HL-60 (cell line): ENCODE data around the gene PGS1.
A peak's percentile ranks its signal among the peaks of the same experiment; 100 is the strongest.

Experiments used
- DNase-seq, 2 experiments: peaks; one replicate each; pipeline ENCODE4 v3.0.0-alpha.2; 2010 to 2020; ENCODE audit warnings: low read depth in 1 of 2, low spot score in 1 of 2
- H3K27ac ChIP-seq: fragments of 250-450 bp; sonication (Bioruptor Pico); replicated peaks from 2 replicates; pipeline ENCODE4 v1.5.1; 2020; ENCODE audit warnings: mild to moderate bottlenecking, moderate library complexity
- H3K27me3 ChIP-seq: fragments of 250-450 bp; sonication (Bioruptor Pico); 2 replicates; pipeline ENCODE4 v1.5.1; 2021; ENCODE audit warnings: mild to moderate bottlenecking, moderate library complexity; ENCODE audit not compliant: insufficient read depth, poor library complexity, severe bottlenecking
- H3K4me3 ChIP-seq: replicated peaks from 2 replicates; pipeline ENCODE4 v1.5.1; 2011; ENCODE audit warnings: mild to moderate bottlenecking, control low read depth, low read length; ENCODE audit not compliant: insufficient read depth
- GABPA ChIP-seq: IDR thresholded peaks from 2 replicates; pipeline ENCODE4 v1.6.1; 2012; ENCODE audit warnings: low read depth
- POLR2AphosphoS5 ChIP-seq: IDR thresholded peaks from 2 replicates; pipeline ENCODE4 v1.6.1; 2012; ENCODE audit warnings: low read depth
- SPI1 ChIP-seq: IDR thresholded peaks from 2 replicates; pipeline ENCODE4 v1.6.1; 2012; ENCODE audit warnings: low read depth, mild to moderate bottlenecking, borderline replicate concordance
- TF ChIP-seq, protein P1 (sequence below): IDR thresholded peaks from 2 replicates; pipeline ENCODE4 v1.6.1; 2012; ENCODE audit warnings: low read depth; ENCODE audit not compliant: insufficient replicate concordance
- TF ChIP-seq, protein P2 (sequence below): IDR thresholded peaks from one replicate; pipeline ENCODE4 v1.5.1; 2011; ENCODE audit warnings: low read length, control low read depth, inconsistent platforms; ENCODE audit not compliant: insufficient read depth

The PGS1 gene

DNA sequence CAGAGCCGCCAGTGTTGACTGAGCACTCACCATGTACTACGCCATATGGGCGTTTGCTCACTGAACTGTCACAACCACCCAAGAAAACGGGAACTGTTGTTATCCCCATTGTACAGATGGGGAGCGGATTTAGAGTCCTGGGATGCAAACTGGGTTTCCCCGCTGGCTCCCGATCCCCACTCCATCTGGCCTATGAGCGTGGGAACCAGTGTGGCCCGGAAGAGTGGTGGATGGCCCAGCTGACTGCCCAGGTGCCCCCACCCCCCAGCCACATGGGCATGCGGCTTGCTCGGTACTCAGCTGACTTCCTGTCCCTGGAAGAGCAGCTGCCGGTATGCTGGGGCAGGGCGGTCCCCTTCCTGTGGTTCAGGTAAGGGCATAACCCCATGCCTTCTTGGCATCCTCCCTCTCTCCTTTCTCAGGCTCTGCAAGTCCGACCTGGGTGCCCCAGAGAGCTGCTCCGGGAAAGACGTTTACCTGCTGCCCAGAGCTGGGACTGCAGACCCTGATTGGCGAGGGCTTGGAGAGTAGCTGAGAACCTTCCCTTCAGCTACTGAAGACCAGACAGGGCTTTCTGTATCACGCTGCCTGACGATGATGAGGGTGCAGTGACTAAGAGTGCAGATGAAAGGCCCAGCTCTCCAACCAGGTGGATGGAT is 34.8 kb upstream of the PGS1 start:
- no peak overlapping the region; the same call in 1 of the 2 replicates for H3K27ac ChIP-seq
- H3K4me3 ChIP-seq: no peak overlapping the region
- peaks cover 10% of the 10 kb centered on the region for H3K27me3 ChIP-seq
- DNase-seq: peak; percentile 39 to 69
- TF ChIP-seq, protein P1, sequence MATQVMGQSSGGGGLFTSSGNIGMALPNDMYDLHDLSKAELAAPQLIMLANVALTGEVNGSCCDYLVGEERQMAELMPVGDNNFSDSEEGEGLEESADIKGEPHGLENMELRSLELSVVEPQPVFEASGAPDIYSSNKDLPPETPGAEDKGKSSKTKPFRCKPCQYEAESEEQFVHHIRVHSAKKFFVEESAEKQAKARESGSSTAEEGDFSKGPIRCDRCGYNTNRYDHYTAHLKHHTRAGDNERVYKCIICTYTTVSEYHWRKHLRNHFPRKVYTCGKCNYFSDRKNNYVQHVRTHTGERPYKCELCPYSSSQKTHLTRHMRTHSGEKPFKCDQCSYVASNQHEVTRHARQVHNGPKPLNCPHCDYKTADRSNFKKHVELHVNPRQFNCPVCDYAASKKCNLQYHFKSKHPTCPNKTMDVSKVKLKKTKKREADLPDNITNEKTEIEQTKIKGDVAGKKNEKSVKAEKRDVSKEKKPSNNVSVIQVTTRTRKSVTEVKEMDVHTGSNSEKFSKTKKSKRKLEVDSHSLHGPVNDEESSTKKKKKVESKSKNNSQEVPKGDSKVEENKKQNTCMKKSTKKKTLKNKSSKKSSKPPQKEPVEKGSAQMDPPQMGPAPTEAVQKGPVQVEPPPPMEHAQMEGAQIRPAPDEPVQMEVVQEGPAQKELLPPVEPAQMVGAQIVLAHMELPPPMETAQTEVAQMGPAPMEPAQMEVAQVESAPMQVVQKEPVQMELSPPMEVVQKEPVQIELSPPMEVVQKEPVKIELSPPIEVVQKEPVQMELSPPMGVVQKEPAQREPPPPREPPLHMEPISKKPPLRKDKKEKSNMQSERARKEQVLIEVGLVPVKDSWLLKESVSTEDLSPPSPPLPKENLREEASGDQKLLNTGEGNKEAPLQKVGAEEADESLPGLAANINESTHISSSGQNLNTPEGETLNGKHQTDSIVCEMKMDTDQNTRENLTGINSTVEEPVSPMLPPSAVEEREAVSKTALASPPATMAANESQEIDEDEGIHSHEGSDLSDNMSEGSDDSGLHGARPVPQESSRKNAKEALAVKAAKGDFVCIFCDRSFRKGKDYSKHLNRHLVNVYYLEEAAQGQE: no peak
- TF ChIP-seq POLR2AphosphoS5 (peak; percentile 76), GABPA (no peak), SPI1 (peak; percentile 77; the same call in 1 of the 2 replicates)
- TF ChIP-seq, protein P2, sequence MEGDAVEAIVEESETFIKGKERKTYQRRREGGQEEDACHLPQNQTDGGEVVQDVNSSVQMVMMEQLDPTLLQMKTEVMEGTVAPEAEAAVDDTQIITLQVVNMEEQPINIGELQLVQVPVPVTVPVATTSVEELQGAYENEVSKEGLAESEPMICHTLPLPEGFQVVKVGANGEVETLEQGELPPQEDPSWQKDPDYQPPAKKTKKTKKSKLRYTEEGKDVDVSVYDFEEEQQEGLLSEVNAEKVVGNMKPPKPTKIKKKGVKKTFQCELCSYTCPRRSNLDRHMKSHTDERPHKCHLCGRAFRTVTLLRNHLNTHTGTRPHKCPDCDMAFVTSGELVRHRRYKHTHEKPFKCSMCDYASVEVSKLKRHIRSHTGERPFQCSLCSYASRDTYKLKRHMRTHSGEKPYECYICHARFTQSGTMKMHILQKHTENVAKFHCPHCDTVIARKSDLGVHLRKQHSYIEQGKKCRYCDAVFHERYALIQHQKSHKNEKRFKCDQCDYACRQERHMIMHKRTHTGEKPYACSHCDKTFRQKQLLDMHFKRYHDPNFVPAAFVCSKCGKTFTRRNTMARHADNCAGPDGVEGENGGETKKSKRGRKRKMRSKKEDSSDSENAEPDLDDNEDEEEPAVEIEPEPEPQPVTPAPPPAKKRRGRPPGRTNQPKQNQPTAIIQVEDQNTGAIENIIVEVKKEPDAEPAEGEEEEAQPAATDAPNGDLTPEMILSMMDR: no peak

DNA sequence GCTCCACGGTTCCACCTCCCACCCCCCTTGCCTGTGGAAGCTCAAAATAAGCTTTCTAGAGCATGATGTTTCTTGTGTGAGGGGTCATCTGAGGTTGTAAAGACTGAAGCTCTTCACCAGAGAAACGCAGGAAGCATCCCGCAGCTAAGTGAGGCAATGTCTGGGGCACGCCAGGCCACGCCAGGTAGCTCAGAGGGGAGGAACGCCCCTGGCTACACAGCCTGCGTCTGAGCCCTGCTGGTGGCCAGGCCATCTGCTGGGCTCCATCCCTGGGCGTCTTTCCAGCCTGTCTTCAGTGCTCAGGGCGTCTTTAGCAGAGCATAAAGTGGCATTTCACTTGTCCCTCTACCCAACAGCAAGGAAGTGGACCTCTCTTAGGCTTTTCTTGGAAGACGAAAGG is 33.8 kb upstream of the PGS1 start:
- H3K27me3 ChIP-seq: peaks cover 10% of the 10 kb centered on the region
- TF ChIP-seq POLR2AphosphoS5: no peak
- DNase-seq: no peak

DNA sequence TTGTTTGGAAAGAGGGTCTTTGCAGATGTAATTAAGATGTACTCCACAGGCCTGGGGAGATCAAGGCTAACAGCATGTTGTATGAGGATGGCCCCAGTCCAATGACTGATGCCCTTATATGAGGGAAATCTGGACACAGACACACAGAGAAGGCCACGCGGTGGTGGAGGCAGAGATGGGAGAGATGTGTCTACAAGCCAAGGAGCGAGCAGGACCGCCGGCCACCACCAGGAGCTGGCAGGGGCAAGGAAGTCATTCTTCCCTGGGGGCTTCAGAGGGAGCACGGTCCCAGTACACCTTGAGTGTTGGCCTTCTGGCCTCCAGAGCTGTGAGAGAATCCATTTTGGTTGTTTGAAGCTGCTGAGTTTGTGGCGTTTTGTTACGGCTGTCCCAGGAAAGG is 33.3 kb upstream of the PGS1 start:
- H3K27me3 ChIP-seq: peaks cover 10% of the 10 kb centered on the region
- H3K27ac ChIP-seq: no peak overlapping the region
- no peak for DNase-seq
- no peak overlapping the region for H3K4me3 ChIP-seq
- TF ChIP-seq POLR2AphosphoS5 (no peak), GABPA (no peak), SPI1 (no peak)
- TF ChIP-seq, protein P2: no peak
- TF ChIP-seq, protein P1: no peak

More for the DNA sequence above, 33.8 kb upstream of the PGS1 start:
- Histone ChIP-seq H3K27ac (no peak overlapping the region), H3K4me3 (no peak overlapping the region)

DNA sequence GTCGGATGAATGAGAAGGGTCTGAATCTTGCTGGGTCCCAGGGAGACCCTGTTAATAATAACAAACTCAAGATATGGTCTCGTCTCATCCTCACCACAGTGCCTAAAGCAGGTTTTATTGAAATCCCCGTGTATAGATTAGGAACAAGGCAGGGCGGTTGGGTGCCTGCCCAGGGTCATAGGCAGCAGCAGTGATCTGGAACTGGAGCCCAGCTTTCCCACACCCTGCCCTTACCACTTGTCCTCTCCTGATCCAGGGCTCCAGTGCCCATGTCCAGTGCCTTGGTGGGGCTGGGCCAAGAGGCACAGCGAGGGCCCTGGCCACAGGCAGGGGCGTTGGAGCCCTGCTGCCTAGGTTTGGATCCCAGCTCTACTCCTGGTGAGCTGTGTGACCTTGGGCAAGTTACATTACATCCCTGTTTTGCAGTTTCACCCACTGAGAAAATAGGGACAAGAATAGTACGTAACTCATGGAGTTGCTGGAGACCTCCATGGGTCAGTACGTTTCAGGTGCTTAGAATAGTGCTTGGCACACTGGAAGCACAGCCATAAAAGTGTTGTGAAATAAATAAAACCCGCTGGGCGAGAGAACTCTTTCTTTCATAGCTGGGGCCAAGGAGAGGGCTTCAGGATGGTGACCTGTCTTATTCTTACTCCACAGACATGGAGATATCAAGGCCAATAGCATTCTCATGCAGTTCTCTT is 32.5 kb upstream of the PGS1 start:
- TF ChIP-seq POLR2AphosphoS5: no peak
- TF ChIP-seq GABPA: no peak
- TF ChIP-seq, protein P1: no peak
- TF ChIP-seq, protein P2: no peak
- TF ChIP-seq SPI1: no peak
- H3K27me3 ChIP-seq: peaks cover 7% of the 10 kb centered on the region
- DNase-seq: no peak
- no peak overlapping the region for H3K27ac ChIP-seq
- no peak overlapping the region for H3K4me3 ChIP-seq
